ENCODE results near the gene CAMTA1.
"Not testable (repeated sequence)": the region's sequence is repeated elsewhere in the genome, so short reads cannot be mapped to it uniquely, and the experiment has no call there.

Gene CAMTA1

DNA sequence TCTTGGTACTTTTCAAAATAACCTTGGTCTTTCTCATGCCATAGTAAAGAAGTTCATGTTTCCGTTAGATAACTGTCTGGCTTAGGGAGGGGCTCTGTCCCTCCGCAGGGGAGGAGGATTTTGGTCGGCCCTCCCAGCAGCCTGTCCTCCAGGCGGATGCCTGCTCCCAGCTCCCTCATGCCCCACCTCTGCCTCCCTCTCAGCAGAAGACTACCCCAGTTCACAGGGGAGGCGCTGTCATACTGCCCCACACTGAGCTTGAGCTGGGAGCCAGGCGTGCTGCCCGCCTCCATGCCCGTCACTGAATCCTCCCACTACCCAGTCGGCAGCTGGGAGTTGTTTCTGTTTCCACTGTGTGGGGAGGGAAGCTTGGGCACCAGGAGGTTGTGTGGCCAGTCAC lies 127.3 kb downstream of the CAMTA1 start:
- no peak for DNase-seq

GRCh38 chr1:6913086-6913485 lies 127.8 kb downstream of the CAMTA1 start:
- DNase-seq: no peak

GRCh38 chr1:6914706-6915105 lies 129.5 kb downstream of the CAMTA1 start:
- DNase-seq: no peak

DNA sequence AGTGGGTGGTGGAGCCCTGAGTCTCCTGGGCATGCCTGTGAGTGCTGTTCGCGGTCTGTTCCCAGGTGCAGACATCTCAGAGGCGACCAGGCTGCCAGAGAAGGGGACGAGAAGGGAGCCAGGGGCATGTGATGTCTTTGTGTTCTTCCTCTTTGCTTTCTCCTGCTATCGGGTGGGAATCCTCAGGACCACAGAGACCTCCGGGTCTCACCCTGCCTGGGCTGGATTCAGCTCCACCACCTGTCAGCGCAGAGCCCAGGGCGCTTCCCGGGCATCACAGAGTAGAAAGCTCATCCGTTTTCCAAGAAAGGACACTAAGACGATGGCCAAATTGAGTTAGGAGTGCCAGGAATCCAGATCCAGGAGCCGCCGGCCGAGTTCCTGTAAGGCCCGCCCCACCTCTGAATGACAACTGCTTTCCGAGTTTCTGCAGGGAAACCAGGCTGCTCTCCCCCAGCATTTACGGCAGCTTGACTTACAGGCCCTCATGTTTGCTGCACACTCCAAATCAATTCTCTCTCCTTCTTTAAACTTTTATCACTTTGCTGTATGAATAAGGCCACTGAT lies 130.8 kb downstream of the CAMTA1 start:
- DNase-seq: no peak

GRCh38 chr1:6917067-6917466 lies 131.8 kb downstream of the CAMTA1 start:
- no peak for DNase-seq

DNA sequence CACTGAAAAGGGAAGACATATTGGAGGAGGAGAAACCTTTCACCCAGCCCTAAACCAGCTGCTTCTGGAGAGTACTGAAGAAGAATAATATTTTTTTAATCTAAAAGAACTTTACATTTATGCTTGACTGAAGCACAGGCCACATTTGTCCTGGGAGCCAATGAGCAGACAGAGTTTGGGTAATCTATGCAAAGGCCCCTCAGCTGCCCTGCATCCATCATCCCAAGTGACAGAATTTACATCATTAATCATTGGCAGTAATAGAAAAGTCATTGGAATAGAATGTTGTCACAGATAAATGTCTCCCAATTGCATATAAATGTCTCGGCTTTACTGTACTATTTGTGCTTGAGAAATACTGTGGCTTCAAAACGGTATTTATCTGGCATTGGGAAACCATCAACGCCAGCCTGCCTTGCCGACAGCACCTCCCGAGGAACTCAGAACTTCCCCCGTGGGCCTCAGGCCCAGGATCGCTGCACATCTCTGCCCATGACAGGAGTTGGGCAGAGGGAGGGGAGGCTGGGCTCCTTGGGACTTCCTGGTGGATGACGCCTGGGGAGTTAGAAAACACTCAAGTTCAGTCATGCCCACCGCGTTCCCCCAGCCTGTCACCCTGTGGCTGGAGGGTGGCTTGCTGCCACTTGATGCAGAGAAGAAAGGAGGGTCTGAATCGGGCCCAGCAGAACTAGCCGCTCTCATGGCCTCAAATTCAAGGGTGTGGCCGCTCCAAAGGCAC lies 133.1 kb downstream of the CAMTA1 start:
- no peak for DNase-seq

DNA sequence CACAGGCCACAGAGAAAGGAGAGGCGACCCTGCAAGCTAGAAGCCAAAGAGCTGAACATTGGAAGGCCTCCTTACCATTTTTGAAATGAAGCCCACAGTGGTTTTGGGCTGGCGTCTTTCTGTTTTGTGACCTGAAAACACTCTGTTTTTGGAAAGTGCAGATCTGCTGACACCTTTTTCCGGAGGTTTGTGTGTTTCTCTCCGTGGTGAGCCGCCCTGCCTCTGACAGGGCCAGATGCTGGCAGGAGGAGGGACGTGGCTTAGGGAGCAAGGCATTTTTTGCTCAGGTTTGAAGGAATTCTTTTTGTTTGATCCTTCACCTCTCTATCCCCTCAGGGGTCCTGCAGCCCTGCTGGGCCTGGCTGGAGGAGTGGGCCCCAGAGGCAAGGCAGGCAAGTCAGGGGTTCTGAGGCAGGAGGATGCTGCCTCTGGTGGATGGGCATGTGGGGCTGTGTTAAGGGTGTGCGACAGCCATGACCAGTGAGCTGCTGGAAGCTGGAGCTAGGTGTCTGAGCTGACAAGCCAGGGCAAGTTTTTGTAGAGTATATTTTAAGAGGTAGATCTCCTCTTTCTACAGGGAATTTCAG lies 133.8 kb downstream of the CAMTA1 start:
- no peak for DNase-seq

- not testable (repeated sequence) for DNase-seq
Measured at GRCh38 chr1:6921506-6921905, 136.3 kb downstream of the CAMTA1 start.

DNA sequence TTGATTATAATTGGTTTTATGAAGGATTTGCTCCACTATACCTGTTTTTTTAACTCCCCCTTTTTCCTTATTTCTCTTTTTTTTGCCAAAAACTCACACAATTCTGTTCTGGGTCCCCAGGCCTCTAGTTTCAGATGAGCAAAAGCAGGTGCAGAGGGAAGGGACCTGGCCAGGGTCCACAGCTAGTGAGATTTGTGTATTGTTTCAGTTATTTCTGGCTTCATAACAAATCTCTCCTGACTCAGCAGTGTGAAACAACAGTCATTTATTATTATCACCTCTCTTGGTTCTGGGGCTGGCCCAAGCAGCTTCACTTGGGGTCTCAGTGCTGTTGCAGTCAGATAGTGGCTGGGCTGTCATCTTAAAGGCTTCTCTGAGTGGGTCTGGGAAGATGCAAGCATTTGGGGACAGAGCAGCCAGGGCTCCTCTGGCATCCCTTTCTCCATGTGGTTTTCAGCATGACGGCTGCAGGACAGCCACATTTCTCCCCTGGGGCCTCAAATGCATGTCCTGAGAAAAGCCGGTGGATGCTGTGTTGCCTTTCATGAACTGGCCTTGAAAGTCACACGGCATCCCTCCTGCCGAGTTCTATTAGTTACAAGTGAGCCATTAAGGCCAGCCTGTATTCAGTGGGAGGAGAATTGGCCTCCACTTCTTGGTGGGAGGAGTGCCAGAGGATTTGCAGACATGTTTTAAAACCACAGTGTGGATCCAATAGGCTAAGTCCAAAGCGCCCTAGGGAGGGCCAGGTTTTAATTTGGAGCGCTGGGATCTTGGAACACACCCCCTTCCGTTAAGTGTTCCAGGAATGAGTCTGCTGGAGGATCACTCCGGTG lies 137.1 kb downstream of the CAMTA1 start:
- no peak for DNase-seq

DNA sequence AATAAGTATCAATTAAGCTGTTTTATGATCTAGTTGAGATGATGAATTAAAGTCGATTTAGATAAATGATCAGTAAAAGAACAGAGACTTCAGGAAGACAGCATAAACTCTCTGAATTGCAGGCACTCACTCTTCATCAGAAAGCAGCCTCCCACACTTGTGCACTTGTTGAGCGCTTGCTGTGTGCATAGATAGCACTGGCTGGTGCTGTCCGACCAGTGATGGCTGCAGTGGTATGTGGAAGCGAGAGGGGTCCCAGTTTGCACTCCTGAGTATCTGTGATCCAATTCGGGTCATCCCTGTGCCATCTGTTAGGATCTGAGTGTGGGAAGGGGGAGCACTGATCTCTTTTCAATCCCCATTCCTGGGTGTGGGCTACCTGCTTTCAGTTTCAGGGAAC lies 137.8 kb downstream of the CAMTA1 start:
- DNase-seq: no peak

DNA sequence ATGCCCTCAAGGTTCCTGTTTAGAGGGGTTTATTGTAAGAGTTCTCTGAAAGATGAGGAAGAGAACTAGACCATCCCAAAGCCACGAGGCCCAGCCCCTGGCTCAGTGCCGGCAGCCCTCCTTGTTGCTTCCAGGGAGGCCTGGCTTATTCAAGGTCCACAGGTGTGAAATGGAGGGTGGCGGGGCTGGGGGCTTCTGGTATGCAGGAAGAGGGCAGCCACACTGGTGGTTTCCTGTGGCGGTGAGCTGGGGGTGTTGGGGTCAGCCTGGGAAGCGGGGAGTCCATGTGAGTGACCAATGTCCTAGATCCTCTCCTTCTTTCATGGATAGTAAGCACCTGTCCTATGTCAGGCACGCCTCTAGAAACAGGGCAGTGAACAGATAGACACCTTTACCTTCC lies 138.2 kb downstream of the CAMTA1 start:
- DNase-seq: no peak

GRCh38 chr1:6923955-6924881 lies 139.0 kb downstream of the CAMTA1 start:
- no peak for DNase-seq

DNA sequence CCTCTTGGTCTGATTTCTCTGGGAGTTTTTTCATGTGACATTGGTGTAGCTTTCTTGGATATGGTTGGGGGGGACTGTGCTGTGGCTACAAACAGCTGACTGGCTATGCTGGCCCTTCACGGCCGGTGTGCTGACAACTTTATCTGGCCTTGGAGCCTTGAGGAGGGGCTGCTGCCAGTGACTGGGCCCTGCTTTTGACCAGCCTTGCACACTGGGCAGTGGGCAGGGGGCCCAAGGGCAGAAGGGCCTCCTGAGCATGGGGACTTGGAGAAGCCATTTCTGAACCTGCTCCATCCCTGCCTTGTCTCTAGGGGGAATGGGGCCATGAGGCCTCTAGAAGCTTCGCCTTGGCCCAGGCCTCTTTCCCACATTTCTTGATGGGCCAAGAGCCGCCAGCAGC lies 139.6 kb downstream of the CAMTA1 start:
- DNase-seq: no peak

GRCh38 chr1:6927626-6928025 lies 142.4 kb downstream of the CAMTA1 start:
- no peak for DNase-seq

DNA sequence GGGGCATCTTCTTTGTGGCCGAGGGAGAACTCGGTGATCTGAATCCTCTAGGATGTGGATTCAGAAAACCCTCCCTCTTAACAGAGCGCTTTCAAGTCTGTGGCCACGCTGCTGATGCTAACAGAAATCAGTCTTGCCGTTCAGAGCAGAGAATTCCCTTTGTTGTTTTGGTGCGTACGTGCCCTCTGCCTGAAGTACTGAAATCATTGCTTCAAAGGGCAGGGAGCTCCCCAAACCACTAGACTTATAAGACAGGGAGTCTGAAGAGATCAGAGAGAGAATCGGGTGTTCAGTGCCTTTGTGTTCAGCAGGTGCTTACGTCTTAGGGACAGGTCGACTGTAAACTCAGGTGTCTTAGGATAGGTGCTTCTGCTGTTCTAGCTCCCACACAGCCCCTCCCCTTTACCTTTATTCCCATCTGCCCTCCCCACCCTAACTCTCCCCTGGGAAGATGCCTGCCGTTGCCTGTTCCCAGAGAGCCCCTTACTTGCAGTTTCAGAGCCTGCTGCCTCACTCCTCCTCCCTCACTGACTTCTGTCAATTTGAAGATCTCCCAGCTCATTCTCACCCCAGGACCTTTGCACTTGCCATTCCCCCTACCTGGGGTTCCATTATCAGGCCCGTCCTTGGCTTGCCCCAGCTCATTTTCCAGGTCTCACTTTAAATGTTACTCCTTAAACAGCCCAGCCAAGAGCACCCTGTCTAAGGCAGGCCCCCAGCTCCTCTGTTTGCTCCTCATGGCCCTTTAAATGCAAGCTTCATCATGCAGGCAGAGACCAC lies 143.0 kb downstream of the CAMTA1 start:
- DNase-seq: no peak

DNA sequence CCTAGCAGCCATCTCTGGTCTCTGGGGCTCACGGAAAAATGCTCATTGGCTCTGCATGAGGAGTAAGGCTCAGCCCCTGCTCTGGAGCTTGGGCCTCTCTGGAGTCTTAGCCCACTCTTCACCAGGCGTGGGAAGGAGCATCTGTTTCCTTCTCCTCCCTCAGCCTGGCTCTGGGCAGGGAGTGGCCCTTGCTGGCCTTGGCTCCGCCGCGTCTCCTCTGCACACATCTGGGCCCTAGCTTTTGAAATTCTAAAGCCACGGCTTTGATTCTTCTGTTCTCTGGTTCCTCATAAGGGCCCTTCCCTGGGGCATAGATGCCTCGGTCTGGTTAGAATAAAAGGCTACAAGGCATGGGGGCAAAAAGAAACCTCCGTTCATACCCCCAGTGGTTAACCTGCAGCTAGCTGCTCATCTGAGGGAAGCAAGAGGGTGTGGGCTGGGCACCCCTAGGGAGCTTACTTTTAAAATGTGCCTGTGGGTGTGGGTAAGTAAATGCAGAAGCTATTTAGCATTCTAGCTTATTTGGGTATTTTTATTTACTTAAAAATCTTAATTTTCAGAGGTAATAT lies 145.6 kb downstream of the CAMTA1 start:
- DNase-seq: no peak

GRCh38 chr1:6935361-6935883 lies 150.2 kb downstream of the CAMTA1 start:
- DNase-seq: no peak

- DNase-seq: no peak
Measured at GRCh38 chr1:6935911-6936690, 150.8 kb downstream of the CAMTA1 start.

GRCh38 chr1:6937048-6937447 lies 151.8 kb downstream of the CAMTA1 start:
- no peak for DNase-seq

GRCh38 chr1:6939363-6939762 lies 154.1 kb downstream of the CAMTA1 start:
- DNase-seq: no peak

Data from 8988T (cell line).